Neural progenitor cell (in vitro differentiated cells): ENCODE measurements around the gene NDUFA13. TPM values are rescaled to one million over a fixed set of nuclear protein-coding genes. Genes with fewer than 3 reads are reported as not detected.

ENCODE experiments used
- DNase-seq: peaks from one replicate; pipeline ENCODE4 v3.0.0-alpha.2; 2016; ENCODE audit warnings: low spot score
- H2AFZ ChIP-seq: fragments of 200-600 bp; sonication (generic); replicated peaks from 2 replicates; pipeline ENCODE4 v1.6.1; 2016; ENCODE audit warnings: antibody characterized with exemption
- H3F3A ChIP-seq: fragments of 200-600 bp; sonication (generic); 2 replicates; pipeline ENCODE4 v1.6.1; 2016; ENCODE audit warnings: antibody characterized with exemption, low read depth
- H3K27ac ChIP-seq: fragments of 200-600 bp; sonication (generic); 2 replicates; pipeline ENCODE4 v1.5.1; 2016; ENCODE audit warnings: mild to moderate bottlenecking
- H3K27me3 ChIP-seq: fragments of 200-600 bp; sonication (generic); 2 replicates; pipeline ENCODE4 v1.6.1; 2016; ENCODE audit warnings: mild to moderate bottlenecking, moderate library complexity
- H3K36me3 ChIP-seq: fragments of 200-600 bp; sonication (generic); 2 replicates; pipeline ENCODE4 v1.5.1; 2016
- H3K4me1 ChIP-seq: fragments of 200-600 bp; sonication (generic); 2 replicates; pipeline ENCODE4 v1.6.1; 2016; ENCODE audit warnings: mixed run types
- H3K4me2 ChIP-seq: fragments of 200-600 bp; sonication (generic); 2 replicates; pipeline ENCODE4 v1.6.1; 2016
- H3K4me3 ChIP-seq: fragments of 200-600 bp; sonication (generic); 2 replicates; pipeline ENCODE4 v1.5.1; 2016
- H3K79me2 ChIP-seq: fragments of 200-600 bp; sonication (generic); 2 replicates; pipeline ENCODE4 v1.6.1; 2016; ENCODE audit warnings: low read depth
- H3K9ac ChIP-seq: fragments of 200-600 bp; sonication (generic); 2 replicates; pipeline ENCODE4 v1.6.1; 2016
- H3K9me3 ChIP-seq: fragments of 200-600 bp; sonication (generic); 2 replicates; pipeline ENCODE4 v1.5.1; 2016; ENCODE audit warnings: low read depth
- H4K20me1 ChIP-seq: fragments of 200-600 bp; sonication (generic); 2 replicates; pipeline ENCODE4 v1.6.1; 2016; ENCODE audit warnings: low read depth
- H3K27ac Mint-ChIP-seq: 3 replicates; pipeline ENCODE4 v1.8.0; 2021; ENCODE audit warnings: mixed read lengths
- H3K27me3 Mint-ChIP-seq: 2 replicates; pipeline ENCODE4 v1.8.0; 2022; ENCODE audit warnings: low read depth, mild to moderate bottlenecking, inconsistent platforms, moderate library complexity, mixed read lengths; ENCODE audit not compliant: insufficient read depth
- H3K36me3 Mint-ChIP-seq: 3 replicates; pipeline ENCODE4 v1.8.0; 2021; ENCODE audit warnings: mixed read lengths
- H3K4me1 Mint-ChIP-seq: 3 replicates; pipeline ENCODE4 v1.8.0; 2021; ENCODE audit warnings: mixed read lengths
- H3K4me3 Mint-ChIP-seq: 3 replicates; pipeline ENCODE4 v1.8.0; 2021; ENCODE audit warnings: mild to moderate bottlenecking, moderate library complexity, mixed read lengths
- H3K9me3 Mint-ChIP-seq: 3 replicates; pipeline ENCODE4 v1.8.0; 2020; ENCODE audit warnings: mixed read lengths
- EZH2 ChIP-seq: fragments of 200-600 bp; sonication (generic); IDR thresholded peaks from 2 replicates; pipeline ENCODE4 v1.6.1; 2017; ENCODE audit warnings: antibody characterized with exemption, mild to moderate bottlenecking, moderate library complexity
- EZH2phosphoT487 ChIP-seq: fragments of 200-600 bp; sonication (generic); IDR thresholded peaks from 2 replicates; pipeline ENCODE4 v1.6.1; 2017; ENCODE audit warnings: antibody characterized with exemption
- total RNA-seq: library from RNA; depleted of rRNA; stranded (reverse); fragments of >200 nt; gene quantifications from 2 replicates; pipeline ENCODE4 v1.2.3, GENCODE V29; 2015; ENCODE audit warnings: low replicate concordance
- TF ChIP-seq, protein P1 (sequence below): fragments of 200-600 bp; sonication (generic); IDR thresholded peaks from 2 replicates; pipeline ENCODE4 v1.5.1; 2017; ENCODE audit warnings: antibody characterized with exemption, mild to moderate bottlenecking

NDUFA13 gene
- total RNA-seq, 1 donor from 2014 or later, result 78.6 TPM

DNA sequence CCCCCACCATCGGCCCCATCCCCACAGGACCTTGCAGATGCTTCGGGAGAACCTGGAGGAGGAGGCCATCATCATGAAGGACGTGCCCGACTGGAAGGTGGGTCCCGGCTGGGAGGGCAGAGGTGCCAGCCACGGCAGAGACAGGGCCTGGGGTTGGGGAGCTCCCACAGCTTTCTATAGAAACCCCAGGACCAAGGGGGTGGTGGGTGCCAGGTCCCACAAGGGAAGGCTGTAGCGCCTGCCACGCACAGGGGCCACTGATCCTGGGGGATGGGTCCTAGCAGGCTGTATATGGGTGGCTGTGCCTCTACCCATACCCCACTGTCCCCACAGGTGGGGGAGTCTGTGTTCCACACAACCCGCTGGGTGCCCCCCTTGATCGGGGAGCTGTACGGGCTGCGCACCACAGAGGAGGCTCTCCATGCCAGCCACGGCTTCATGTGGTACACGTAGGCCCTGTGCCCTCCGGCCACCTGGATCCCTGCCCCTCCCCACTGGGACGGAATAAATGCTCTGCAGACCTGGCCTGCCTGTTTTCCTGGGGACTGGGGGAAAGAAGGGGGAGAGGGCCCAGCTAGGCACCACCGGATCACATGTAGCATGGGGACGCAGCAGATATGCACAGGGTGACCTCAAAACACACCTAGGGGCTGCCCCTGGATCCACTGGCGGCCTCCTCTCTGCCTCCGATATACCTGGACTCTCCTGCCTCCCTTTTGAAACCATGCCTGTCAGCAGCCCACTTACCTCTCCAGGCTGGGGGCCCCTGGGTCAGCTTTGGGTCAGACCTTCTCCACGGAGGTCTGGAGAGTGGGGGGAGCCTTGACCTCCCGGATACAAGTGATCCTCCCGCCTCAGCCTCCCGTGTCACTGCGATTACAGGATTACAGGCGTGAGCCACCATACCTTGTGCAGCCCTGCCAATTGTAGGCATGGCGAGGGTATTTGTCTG lies 11.9 kb downstream of the NDUFA13 start:
- Histone ChIP-seq H3K27ac (no peak overlapping the region), H3K4me2 (no peak overlapping the region), H3K27me3 (no peaks in the 10 kb centered on the region), H3F3A (peaks cover 14% of the 10 kb centered on the region), H3K9ac (no peak overlapping the region), H3K4me1 (peaks cover 9% of the 10 kb centered on the region), H3K36me3 (no peaks in the 10 kb centered on the region), H3K79me2 (peaks cover 34% of the 10 kb centered on the region), H3K4me3 (no peak overlapping the region), H4K20me1 (peaks cover 74% of the 10 kb centered on the region), H3K9me3 (no peaks in the 10 kb centered on the region), H2AFZ (no peak overlapping the region)
- Mint-ChIP-seq H3K36me3 (peaks cover 3% of the 10 kb centered on the region), H3K9me3 (no peaks in the 10 kb centered on the region), H3K4me1 (peaks cover 44% of the 10 kb centered on the region), H3K27me3 (peaks cover 10% of the 10 kb centered on the region), H3K4me3 (no peak overlapping the region), H3K27ac (no peak overlapping the region)
- DNase-seq, result no peak
- TF ChIP-seq EZH2 (no peak), EZH2phosphoT487 (no peak)
- TF ChIP-seq, protein P1, sequence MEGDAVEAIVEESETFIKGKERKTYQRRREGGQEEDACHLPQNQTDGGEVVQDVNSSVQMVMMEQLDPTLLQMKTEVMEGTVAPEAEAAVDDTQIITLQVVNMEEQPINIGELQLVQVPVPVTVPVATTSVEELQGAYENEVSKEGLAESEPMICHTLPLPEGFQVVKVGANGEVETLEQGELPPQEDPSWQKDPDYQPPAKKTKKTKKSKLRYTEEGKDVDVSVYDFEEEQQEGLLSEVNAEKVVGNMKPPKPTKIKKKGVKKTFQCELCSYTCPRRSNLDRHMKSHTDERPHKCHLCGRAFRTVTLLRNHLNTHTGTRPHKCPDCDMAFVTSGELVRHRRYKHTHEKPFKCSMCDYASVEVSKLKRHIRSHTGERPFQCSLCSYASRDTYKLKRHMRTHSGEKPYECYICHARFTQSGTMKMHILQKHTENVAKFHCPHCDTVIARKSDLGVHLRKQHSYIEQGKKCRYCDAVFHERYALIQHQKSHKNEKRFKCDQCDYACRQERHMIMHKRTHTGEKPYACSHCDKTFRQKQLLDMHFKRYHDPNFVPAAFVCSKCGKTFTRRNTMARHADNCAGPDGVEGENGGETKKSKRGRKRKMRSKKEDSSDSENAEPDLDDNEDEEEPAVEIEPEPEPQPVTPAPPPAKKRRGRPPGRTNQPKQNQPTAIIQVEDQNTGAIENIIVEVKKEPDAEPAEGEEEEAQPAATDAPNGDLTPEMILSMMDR, result no peak

DNA sequence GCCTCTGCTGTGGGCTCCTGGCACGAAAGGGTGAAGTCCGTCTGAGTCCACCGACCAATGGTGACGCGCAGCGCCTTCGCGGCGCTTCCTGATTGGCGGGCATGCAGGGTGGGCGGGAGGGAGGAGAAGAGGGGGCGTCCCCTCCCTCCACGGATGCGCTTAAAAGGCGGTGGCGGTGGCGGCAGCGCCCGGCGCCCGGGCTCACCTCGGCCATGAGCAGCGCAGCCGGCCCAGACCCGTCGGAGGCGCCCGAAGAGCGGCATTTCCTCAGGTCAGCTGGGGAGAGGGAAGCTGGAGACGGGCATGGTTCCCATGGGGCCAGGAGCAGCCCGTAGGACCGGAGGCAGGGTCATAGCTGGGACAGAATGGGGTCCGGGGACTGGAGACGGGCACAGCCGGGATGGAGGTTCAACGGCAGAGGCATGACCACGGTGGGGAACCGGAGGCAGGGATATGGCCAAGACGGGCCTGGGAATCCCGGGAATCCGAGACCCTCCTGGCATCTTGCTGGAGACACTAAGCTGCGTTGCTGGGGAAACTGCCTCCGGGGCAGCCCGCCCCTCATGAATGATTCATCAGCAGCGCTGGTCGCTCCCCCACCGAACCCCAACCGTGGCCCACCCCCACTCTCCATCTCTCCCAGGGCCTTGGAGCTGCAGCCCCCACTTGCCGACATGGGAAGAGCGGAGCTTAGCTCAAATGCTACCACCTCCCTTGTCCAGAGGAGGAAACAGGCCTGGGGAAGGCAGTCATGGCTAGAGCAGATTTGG lies 12.9 kb downstream of the NDUFA13 start, which contains the start of gene YJEFN3:
TSS of gene YJEFN3 (plus strand) at position 191 of the 770 bp plus-strand sequence. CDS start at position 213, 22 bp downstream.
- H2AFZ ChIP-seq, result no peak within 1 kb of the TSS
- no peak within 1 kb of the TSS for H3K4me3 ChIP-seq
- peak; percentile 61 for DNase-seq
- Mint-ChIP-seq H3K27ac (no peak within 1 kb of the TSS), H3K27me3 (peaks cover 7% of the 10 kb centered on the region), H3K36me3 (peaks cover 3% of the 10 kb centered on the region), H3K4me3 (no peak within 1 kb of the TSS), H3K9me3 (no peaks in the 10 kb centered on the region), H3K4me1 (peaks cover 42% of the 10 kb centered on the region)
- H3F3A ChIP-seq, result peaks cover 19% of the 10 kb centered on the region
- no peak for TF ChIP-seq EZH2phosphoT487
- TF ChIP-seq, protein P1, result no peak
- no peak for TF ChIP-seq EZH2
- H3K4me1 ChIP-seq, result peaks cover 9% of the 10 kb centered on the region
- no peak within 1 kb of the TSS for H3K9ac ChIP-seq
- peaks cover 71% of the 10 kb centered on the region for H4K20me1 ChIP-seq
- H3K9me3 ChIP-seq, result no peaks in the 10 kb centered on the region
- peaks cover 25% of the 10 kb centered on the region for H3K79me2 ChIP-seq
- no peaks in the 10 kb centered on the region for H3K27me3 ChIP-seq
- peak within 1 kb of the TSS; percentile 13 for H3K4me2 ChIP-seq
- no peaks in the 10 kb centered on the region for H3K36me3 ChIP-seq
- H3K27ac ChIP-seq, result no peak within 1 kb of the TSS

DNA sequence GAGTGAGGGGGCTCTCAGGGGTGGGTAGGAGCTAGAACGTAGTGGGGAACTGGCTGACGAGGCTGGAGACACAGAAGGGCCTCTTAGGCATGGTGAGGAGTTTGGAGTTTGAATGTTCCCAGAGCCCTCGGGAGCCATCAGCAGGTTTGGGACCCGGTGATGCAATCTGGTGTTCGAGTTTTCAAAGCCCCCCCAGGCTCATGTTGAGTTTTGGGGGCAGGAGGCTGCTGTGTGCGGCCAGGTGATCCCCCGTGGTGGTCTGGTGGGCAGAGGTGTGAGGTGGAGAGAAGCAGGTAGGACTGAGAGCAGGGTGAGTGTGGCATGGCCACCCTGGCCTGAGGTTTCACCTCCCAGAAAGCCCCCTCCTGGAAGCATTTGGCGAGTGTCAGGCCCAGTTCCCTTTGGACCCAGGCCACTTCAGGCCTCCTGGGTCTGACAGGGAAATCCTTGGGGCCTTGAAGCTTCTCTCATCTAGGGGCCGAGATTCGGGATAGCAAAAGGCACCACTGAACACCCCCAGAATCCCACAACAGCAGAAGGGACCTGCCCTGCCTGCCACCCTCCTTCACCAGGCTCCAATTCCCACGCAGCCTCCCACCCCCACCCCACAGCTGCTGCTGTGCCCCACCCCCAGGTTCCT lies 13.9 kb downstream of the NDUFA13 start:
- no peaks in the 10 kb centered on the region for H3K27me3 ChIP-seq
- peaks cover 35% of the 10 kb centered on the region for H3K4me1 Mint-ChIP-seq
- H3K9me3 ChIP-seq, result no peaks in the 10 kb centered on the region
- H3K4me2 ChIP-seq, result no peak overlapping the region
- peaks cover 15% of the 10 kb centered on the region for H3K79me2 ChIP-seq
- peaks cover 24% of the 10 kb centered on the region for H3F3A ChIP-seq
- no peak overlapping the region for H3K4me3 ChIP-seq
- no peak for TF ChIP-seq EZH2phosphoT487
- TF ChIP-seq, protein P1, result no peak
- no peak for TF ChIP-seq EZH2
- no peak for DNase-seq
- H3K9me3 Mint-ChIP-seq, result no peaks in the 10 kb centered on the region
- H3K27ac ChIP-seq, result no peak overlapping the region
- H4K20me1 ChIP-seq, result peaks cover 64% of the 10 kb centered on the region
- H3K27ac Mint-ChIP-seq, result no peak overlapping the region
- peaks cover 3% of the 10 kb centered on the region for H3K36me3 Mint-ChIP-seq
- H3K4me1 ChIP-seq, result peaks cover 7% of the 10 kb centered on the region
- no peak overlapping the region for H3K9ac ChIP-seq
- no peak overlapping the region for H3K4me3 Mint-ChIP-seq
- no peak overlapping the region for H2AFZ ChIP-seq
- H3K27me3 Mint-ChIP-seq, result peaks cover 9% of the 10 kb centered on the region
- no peaks in the 10 kb centered on the region for H3K36me3 ChIP-seq
